ENCODE data around the gene TGFB1. TPM values are rescaled to one million over a fixed set of nuclear protein-coding genes. Genes with fewer than 3 reads are reported as not detected.

The TGFB1 gene
- total and polyA plus RNA-seq, 9 of the 15 experiments (the other 6 are each of a cell fraction or from before 2014, with no cell fraction given): 0.24 to 159 (median 17.2) TPM

DNA sequence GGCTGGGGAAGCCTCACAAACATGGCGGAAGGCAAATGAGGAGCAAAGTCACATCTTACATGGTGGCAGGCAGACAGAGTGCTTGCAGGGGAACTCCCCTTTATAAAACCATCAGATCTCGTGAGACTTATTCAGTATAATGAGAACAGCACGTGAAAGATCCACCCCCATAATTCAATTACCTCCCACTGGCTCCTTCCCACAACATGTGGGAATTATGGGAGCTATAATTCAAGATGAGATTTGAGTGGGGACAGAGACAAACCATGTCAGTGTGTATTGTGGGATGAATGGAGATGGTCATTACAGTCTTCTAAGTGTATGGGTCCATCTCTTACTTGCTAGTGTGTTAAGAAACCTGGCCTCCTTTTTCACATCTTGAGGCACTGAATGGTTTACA lies 48.3 kb upstream of the TGFB1 start:
- BruUV-seq (replicated peaks): no TSS peak
- WGBS (ENCODE audit: insufficient coverage, low coverage, missing lambda C conversion rate): 55% methylated on average over 3 of the region's 3 CpGs
- intact Hi-C loops (cut with micrococcal nuclease) (no loop called here), in situ Hi-C loops (cut with MboI) (no loop called here)
- CTCF ChIA-PET (ENCODE audit: low intra/inter-chr PET ratio): no interaction called here
- POLR2A ChIA-PET: interaction anchor here (0.6 kb wide), 1 partner anchor 23 kb away, joined by 3 read pairs; no protein-coding TSS in a partner anchor
- no peak for TF ChIP-seq SIN3A (IDR thresholded peaks at IDR 0.05; ENCODE audit: borderline replicate concordance in 2 of 2, control insufficient read depth in 1 of 2, low read depth in 2 of 2, low read length in 2 of 2)
- TF ChIP-seq ZFP30 (CRISPR knock-in tag; IDR thresholded peaks at IDR 0.05; ENCODE audit: borderline replicate concordance): no peak
- TF ChIP-seq, protein P1, sequence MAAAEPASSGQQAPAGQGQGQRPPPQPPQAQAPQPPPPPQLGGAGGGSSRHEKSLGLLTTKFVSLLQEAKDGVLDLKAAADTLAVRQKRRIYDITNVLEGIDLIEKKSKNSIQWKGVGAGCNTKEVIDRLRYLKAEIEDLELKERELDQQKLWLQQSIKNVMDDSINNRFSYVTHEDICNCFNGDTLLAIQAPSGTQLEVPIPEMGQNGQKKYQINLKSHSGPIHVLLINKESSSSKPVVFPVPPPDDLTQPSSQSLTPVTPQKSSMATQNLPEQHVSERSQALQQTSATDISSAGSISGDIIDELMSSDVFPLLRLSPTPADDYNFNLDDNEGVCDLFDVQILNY (CRISPR knock-in tag; IDR thresholded peaks at IDR 0.05): no peak
- TF ChIP-seq, protein P2, sequence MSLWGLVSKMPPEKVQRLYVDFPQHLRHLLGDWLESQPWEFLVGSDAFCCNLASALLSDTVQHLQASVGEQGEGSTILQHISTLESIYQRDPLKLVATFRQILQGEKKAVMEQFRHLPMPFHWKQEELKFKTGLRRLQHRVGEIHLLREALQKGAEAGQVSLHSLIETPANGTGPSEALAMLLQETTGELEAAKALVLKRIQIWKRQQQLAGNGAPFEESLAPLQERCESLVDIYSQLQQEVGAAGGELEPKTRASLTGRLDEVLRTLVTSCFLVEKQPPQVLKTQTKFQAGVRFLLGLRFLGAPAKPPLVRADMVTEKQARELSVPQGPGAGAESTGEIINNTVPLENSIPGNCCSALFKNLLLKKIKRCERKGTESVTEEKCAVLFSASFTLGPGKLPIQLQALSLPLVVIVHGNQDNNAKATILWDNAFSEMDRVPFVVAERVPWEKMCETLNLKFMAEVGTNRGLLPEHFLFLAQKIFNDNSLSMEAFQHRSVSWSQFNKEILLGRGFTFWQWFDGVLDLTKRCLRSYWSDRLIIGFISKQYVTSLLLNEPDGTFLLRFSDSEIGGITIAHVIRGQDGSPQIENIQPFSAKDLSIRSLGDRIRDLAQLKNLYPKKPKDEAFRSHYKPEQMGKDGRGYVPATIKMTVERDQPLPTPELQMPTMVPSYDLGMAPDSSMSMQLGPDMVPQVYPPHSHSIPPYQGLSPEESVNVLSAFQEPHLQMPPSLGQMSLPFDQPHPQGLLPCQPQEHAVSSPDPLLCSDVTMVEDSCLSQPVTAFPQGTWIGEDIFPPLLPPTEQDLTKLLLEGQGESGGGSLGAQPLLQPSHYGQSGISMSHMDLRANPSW (CRISPR knock-in tag; IDR thresholded peaks at IDR 0.05): no peak
- H3K27me3 ChIP-seq (ENCODE audit: control insufficient read depth in 2 of 2, insufficient read depth in 2 of 2, low read length in 2 of 2): no peaks in the 10 kb centered on the region
- no peak overlapping the region for H3K4me2 ChIP-seq (ENCODE audit: insufficient read depth, low read length)
- ATAC-seq: no peak
- H3K27ac ChIP-seq (ENCODE audit: extremely low read depth, low read depth, low read length): no peak overlapping the region
- H3K9me3 ChIP-seq (replicated peaks; ENCODE audit: control insufficient read depth, insufficient read depth, low read depth, low read length): no peaks in the 10 kb centered on the region
- H3K4me3 ChIP-seq: no peak overlapping the region
- H3K79me2 ChIP-seq (ENCODE audit: control insufficient read depth, insufficient read depth, low read length): peaks cover 19% of the 10 kb centered on the region
- H4K20me1 ChIP-seq (replicated peaks; ENCODE audit: control insufficient read depth, insufficient read depth, low read length): no peaks in the 10 kb centered on the region
- no peak for FAIRE-seq
- H3K4me1 ChIP-seq (replicated peaks in 1 of 2; ENCODE audit: control insufficient read depth in 2 of 2, insufficient read depth in 2 of 2, low read length in 2 of 2): peaks cover 5 to 6% of the 10 kb centered on the region in 2 experiments; a peak in 3 of 5 replicates
- no peak overlapping the region for H3K9ac ChIP-seq (ENCODE audit: insufficient read depth in 1 of 2, low read depth in 2 of 2, low read length in 2 of 2)
- no peak for DNase-seq (ENCODE audit: extremely low read depth in 1 of 4, low spot score in 3 of 4)
- H2AFZ ChIP-seq (ENCODE audit: low read depth, low read length): no peak overlapping the region
- no peaks in the 10 kb centered on the region for H3K36me3 ChIP-seq (ENCODE audit: control insufficient read depth, insufficient read depth, low read length)
- H3K9me1 ChIP-seq (ENCODE audit: control insufficient read depth, insufficient read depth, low read length): no peaks in the 10 kb centered on the region
